ENCODE data around the gene SOS2. TPM values are rescaled to one million over a fixed set of nuclear protein-coding genes. Genes with fewer than 3 reads are reported as not detected.

SOS2 gene
- total RNA-seq, 2 experiments from 2014 or later: 18.0 to 19.7 TPM

GRCh38 chr14:50242096-50242495 lies 10.7 kb upstream of the SOS2 start:
- Mint-ChIP-seq H3K9me3 (ENCODE audit: low read depth) (peaks cover 2% of the 10 kb centered on the region), H3K27me3 (no peaks in the 10 kb centered on the region), H3K4me1 (no peaks in the 10 kb centered on the region), H3K36me3 (peaks cover 15% of the 10 kb centered on the region), H3K27ac (no peak overlapping the region), H3K4me3 (no peak overlapping the region)
- DNase-seq: no peak
- CTCF ChIA-PET: no interaction called here
- no peak for ATAC-seq

DNA sequence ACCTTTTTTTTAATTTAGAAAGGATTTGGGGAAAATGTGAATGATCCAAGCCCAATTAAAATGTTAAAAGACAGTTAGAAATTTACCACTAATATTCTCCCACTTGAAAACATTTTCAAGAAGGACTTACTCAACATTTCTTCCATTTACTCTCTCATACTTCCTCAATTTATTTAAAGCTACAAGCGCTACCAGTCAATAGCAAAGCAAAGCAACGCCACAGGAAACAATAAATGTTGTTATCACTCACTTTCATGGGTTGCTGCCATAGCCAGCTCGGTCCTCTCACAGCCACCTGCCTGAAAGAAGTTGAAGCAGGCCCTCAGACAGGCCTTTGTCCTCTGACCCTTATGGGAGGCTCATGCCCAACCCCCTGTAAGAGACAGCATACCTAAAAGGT lies 6.0 kb upstream of the SOS2 start:
- ATAC-seq (no peak), DNase-seq (no peak)
- no peak overlapping the region for H3K4me3 Mint-ChIP-seq
- peaks cover 21% of the 10 kb centered on the region for H3K36me3 Mint-ChIP-seq
- CTCF ChIA-PET: interaction anchor here (1.5 kb wide), 1 partner anchor 295 kb away, joined by 3 read pairs; the partner anchor contains the start of gene MAP4K5
- H3K27me3 Mint-ChIP-seq: peaks cover 12% of the 10 kb centered on the region
- H3K9me3 Mint-ChIP-seq (ENCODE audit: low read depth): peaks cover 7% of the 10 kb centered on the region
- peak overlapping the region; percentile 30 for H3K27ac Mint-ChIP-seq
- H3K4me1 Mint-ChIP-seq: peaks cover 20% of the 10 kb centered on the region

GRCh38 chr14:50233951-50234250 lies 2.5 kb upstream of the SOS2 start:
- Mint-ChIP-seq H3K4me1 (peaks cover 37% of the 10 kb centered on the region), H3K27ac (peak overlapping the region; percentile 76), H3K36me3 (peaks cover 25% of the 10 kb centered on the region), H3K9me3 (ENCODE audit: low read depth) (peaks cover 7% of the 10 kb centered on the region), H3K27me3 (peaks cover 16% of the 10 kb centered on the region), H3K4me3 (peak overlapping the region; percentile 53)
- no peak for DNase-seq
- CTCF ChIA-PET: interaction anchor here (1.4 kb wide), 1 partner anchor 87 kb away, joined by 5 read pairs; no protein-coding TSS in a partner anchor
- peak; percentile 21 for ATAC-seq

DNA sequence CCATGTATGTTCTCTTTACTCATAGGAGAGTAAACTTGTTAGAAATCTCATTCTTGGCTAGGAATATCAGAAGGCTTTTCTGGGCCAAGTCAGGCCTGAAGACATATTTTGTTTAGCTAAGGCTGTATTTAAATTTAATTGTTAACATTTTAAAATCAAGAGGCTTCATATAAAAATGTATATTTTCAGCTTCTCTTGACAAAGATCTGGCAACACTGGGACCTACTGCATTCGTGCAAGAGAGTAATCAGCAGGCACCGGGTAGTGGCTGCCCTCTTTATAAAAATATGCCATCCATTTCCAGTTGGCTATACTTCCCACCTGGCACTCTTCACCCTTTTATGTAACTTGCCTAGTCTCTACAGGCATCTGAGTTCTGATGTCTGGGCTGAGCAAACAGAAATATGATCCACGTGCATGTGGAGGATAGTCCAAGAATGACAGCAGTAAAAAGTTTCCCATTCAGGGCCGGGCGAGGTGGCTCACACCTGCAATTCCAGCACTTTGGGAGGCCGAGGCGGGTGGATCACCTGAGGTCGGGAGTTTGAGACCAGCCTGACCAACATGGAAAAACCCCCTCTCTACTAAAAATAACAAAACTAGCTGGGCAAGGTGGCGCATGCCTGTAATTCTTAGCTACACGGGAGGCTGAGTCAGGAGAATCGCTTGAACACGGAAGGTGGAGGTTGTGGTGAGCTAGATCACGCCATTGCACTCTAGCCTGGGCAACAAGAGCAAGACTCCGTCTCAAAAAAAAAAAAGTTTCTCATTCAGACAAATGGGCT lies 2.0 kb upstream of the SOS2 start:
- H3K27ac Mint-ChIP-seq: peak overlapping the region; percentile 76
- peak; percentile 57 for DNase-seq
- peak overlapping the region; percentile 53 for H3K4me3 Mint-ChIP-seq
- peaks cover 29% of the 10 kb centered on the region for H3K36me3 Mint-ChIP-seq
- peaks cover 40% of the 10 kb centered on the region for H3K4me1 Mint-ChIP-seq
- peaks cover 16% of the 10 kb centered on the region for H3K27me3 Mint-ChIP-seq
- no peak for ATAC-seq
- peaks cover 9% of the 10 kb centered on the region for H3K9me3 Mint-ChIP-seq (ENCODE audit: low read depth)
- CTCF ChIA-PET: interaction anchor here (0.6 to 1.4 kb wide), 5 partner anchors 12 to 87 kb away, joined by 3 to 5 read pairs (median 3); no protein-coding TSS in a partner anchor

- H3K4me3 Mint-ChIP-seq: peak overlapping the region; percentile 69
- peaks cover 16% of the 10 kb centered on the region for H3K27me3 Mint-ChIP-seq
- peak overlapping the region; percentile 70 for H3K27ac Mint-ChIP-seq
- H3K36me3 Mint-ChIP-seq: peaks cover 26% of the 10 kb centered on the region
- peaks cover 40% of the 10 kb centered on the region for H3K4me1 Mint-ChIP-seq
- CTCF ChIA-PET: interaction anchor here (1.0 to 1.3 kb wide), 3 partner anchors 13 to 371 kb away, joined by 3 read pairs; no protein-coding TSS in a partner anchor
- DNase-seq (no peak), ATAC-seq (no peak)
- peaks cover 7% of the 10 kb centered on the region for H3K9me3 Mint-ChIP-seq (ENCODE audit: low read depth)
Measured at GRCh38 chr14:50232276-50232642, 881 bp upstream of the SOS2 start.

GRCh38 chr14:50230701-50231474 lies 490 bp downstream of the SOS2 start:
- ATAC-seq: peak; percentile 34
- CTCF ChIA-PET: interaction anchor here (1.0 kb wide), 2 partner anchors 81 to 369 kb away, joined by 3 read pairs; no protein-coding TSS in a partner anchor
- Mint-ChIP-seq H3K27me3 (peaks cover 16% of the 10 kb centered on the region), H3K9me3 (ENCODE audit: low read depth) (peaks cover 6% of the 10 kb centered on the region), H3K4me3 (peak overlapping the region; percentile 80), H3K4me1 (peaks cover 44% of the 10 kb centered on the region), H3K36me3 (peaks cover 24% of the 10 kb centered on the region), H3K27ac (peak overlapping the region; percentile 87)
- DNase-seq: peak; percentile 77

- Mint-ChIP-seq H3K4me1 (peaks cover 47% of the 10 kb centered on the region), H3K9me3 (ENCODE audit: low read depth) (peaks cover 4% of the 10 kb centered on the region), H3K4me3 (peak overlapping the region; percentile 80), H3K36me3 (peaks cover 19% of the 10 kb centered on the region), H3K27ac (peak overlapping the region; percentile 87), H3K27me3 (peaks cover 16% of the 10 kb centered on the region)
- CTCF ChIA-PET: interaction anchor here (1.3 kb wide), 1 partner anchor 31 kb away, joined by 5 read pairs; no protein-coding TSS in a partner anchor
- DNase-seq (peak; percentile 44), ATAC-seq (no peak)
Measured at GRCh38 chr14:50230401-50230700, 1.0 kb downstream of the SOS2 start.

DNA sequence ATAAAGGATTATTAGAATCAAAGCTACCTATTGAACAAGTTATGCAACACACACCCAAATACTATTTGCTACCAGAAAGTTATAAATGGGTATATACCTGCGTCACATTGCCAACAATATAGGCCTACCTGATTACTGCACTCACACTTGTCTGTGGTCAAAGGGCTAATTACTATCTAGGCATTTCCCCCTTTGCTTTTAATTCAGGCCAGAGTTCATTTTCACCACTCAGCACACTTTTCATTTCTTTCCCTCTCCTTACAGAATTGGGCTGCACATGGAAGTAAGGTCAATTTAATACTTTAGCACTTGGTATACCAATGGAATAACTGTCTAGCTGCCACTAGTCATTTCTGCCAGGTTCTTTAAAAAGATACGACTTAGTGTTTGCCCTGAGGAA lies 1.7 kb downstream of the SOS2 start:
- DNase-seq (no peak), ATAC-seq (no peak)
- CTCF ChIA-PET: interaction anchor here (1.3 kb wide), 1 partner anchor 31 kb away, joined by 5 read pairs; no protein-coding TSS in a partner anchor
- peaks cover 45% of the 10 kb centered on the region for H3K4me1 Mint-ChIP-seq
- peaks cover 14% of the 10 kb centered on the region for H3K36me3 Mint-ChIP-seq
- peaks cover 4% of the 10 kb centered on the region for H3K9me3 Mint-ChIP-seq (ENCODE audit: low read depth)
- peak overlapping the region; percentile 18 for H3K4me3 Mint-ChIP-seq
- no peak overlapping the region for H3K27ac Mint-ChIP-seq
- peaks cover 16% of the 10 kb centered on the region for H3K27me3 Mint-ChIP-seq

- H3K4me3 Mint-ChIP-seq: no peak overlapping the region
Measured at GRCh38 chr14:50228313-50228712, 3.1 kb downstream of the SOS2 start.

DNA sequence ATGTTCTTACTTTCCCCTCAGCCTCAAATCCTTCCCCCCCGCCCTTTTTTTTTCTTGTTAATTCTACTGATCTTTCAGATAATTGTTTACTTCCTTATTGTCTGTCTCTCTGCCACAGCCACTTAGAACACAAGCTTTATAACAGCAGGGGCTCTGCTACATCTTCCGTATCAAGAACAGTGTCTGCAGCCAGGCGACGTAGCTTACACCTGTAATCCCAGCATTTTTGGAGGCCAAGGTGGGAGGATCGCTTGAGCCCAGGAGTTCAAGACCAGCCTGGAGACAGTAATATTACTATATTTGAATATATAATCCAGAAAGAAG lies 5.4 kb downstream of the SOS2 start:
- CTCF ChIA-PET: no interaction called here
- Mint-ChIP-seq H3K36me3 (peaks cover 23% of the 10 kb centered on the region), H3K4me3 (no peak overlapping the region), H3K4me1 (peaks cover 36% of the 10 kb centered on the region), H3K9me3 (ENCODE audit: low read depth) (peaks cover 2% of the 10 kb centered on the region), H3K27ac (no peak overlapping the region), H3K27me3 (no peaks in the 10 kb centered on the region)
- ATAC-seq (no peak), DNase-seq (no peak)

More at GRCh38 chr14:50228313-50228712, 3.1 kb downstream of the SOS2 start:
- CTCF ChIA-PET: interaction anchor here (0.5 kb wide), 1 partner anchor 116 kb away, joined by 3 read pairs; no protein-coding TSS in a partner anchor
- peaks cover 37% of the 10 kb centered on the region for H3K4me1 Mint-ChIP-seq
- peaks cover 2% of the 10 kb centered on the region for H3K9me3 Mint-ChIP-seq (ENCODE audit: low read depth)
- ATAC-seq (no peak), DNase-seq (no peak)
- no peak overlapping the region for H3K27ac Mint-ChIP-seq
- H3K36me3 Mint-ChIP-seq: peaks cover 13% of the 10 kb centered on the region
- H3K27me3 Mint-ChIP-seq: peaks cover 10% of the 10 kb centered on the region

- Mint-ChIP-seq H3K4me1 (peaks cover 32% of the 10 kb centered on the region), H3K27me3 (no peaks in the 10 kb centered on the region), H3K4me3 (no peak overlapping the region), H3K9me3 (ENCODE audit: low read depth) (peaks cover 2% of the 10 kb centered on the region), H3K27ac (no peak overlapping the region), H3K36me3 (peaks cover 22% of the 10 kb centered on the region)
- ATAC-seq (no peak), DNase-seq (no peak)
- CTCF ChIA-PET: interaction anchor here (0.8 kb wide), 1 partner anchor 24 kb away, joined by 3 read pairs; no protein-coding TSS in a partner anchor
Measured at GRCh38 chr14:50225067-50225973, 6.1 kb downstream of the SOS2 start.

- Mint-ChIP-seq H3K27me3 (no peaks in the 10 kb centered on the region), H3K27ac (no peak overlapping the region), H3K36me3 (peaks cover 12% of the 10 kb centered on the region), H3K4me1 (peaks cover 20% of the 10 kb centered on the region), H3K9me3 (ENCODE audit: low read depth) (no peaks in the 10 kb centered on the region), H3K4me3 (no peak overlapping the region)
- CTCF ChIA-PET: interaction anchor here (0.6 to 1.5 kb wide), 2 partner anchors 11 to 62 kb away, joined by 3 read pairs; no protein-coding TSS in a partner anchor
- ATAC-seq: no peak
- no peak for DNase-seq
Measured at GRCh38 chr14:50222055-50222613, 9.2 kb downstream of the SOS2 start.

Data from activated CD8-positive, alpha-beta memory T cell treated with anti-CD3 and anti-CD28 coated beads, Interleukin-2, amount 10 ng/mL, durations not matched to agents 7 days and 5 days (primary cell).